Skin epidermis (tissue), 12 donors: ENCODE data around the gene KRTAP4-3.
"Not testable (repeated sequence)": the region's sequence is repeated elsewhere in the genome, so short reads cannot be mapped to it uniquely, and the experiment has no call there.

Source experiments
- H3K27ac ChIP-seq, 21 experiments: fragments of 200-600 bp; sonication (generic) in 11 of 21; one replicate each; pipeline ENCODE4 v1.5.0; 2020; ENCODE audit warnings: mild to moderate bottlenecking in 3 of 21, inconsistent platforms in 2 of 21, moderate library complexity in 2 of 21
- H3K4me3 ChIP-seq, 7 experiments: fragments of 200-600 bp; sonication (generic) in 2 of 7; one replicate each; pipeline ENCODE4 v1.5.0; 2020; ENCODE audit warnings: inconsistent platforms in 2 of 7, mild to moderate bottlenecking in 2 of 7, moderate library complexity in 1 of 7

KRTAP4-3 gene

DNA sequence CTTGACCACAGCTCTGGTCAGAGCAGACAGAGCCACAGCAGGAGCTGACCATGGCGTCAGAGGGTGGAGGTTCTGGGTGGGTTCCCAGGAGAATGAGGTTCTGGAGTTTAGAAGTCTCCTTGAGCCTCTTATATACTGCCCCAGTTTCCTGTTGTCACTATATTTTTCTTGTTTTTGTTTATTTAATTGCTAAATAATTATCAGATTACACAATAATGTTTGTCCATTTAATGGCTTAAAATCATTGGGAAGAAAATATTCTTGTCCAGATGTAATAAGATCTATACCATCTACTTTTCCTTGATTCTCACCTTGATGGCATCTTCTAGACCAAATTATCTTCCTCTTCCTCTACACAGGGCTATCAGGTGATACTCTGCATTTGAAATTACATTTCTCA, at the start of gene KRTAP4-3:
Gene KRTAP4-3 (minus strand): TSS at position 101 of the 400 bp plus-strand sequence. CDS start 49 bp downstream, at position 52.
- Histone ChIP-seq H3K27ac (no peak within 1 kb of the TSS), H3K4me3 (no peak within 1 kb of the TSS)

GRCh38 chr17:41215681-41216080, 47.7 kb upstream of the KRTAP4-3 start:
- Histone ChIP-seq H3K27ac (no peak overlapping the region), H3K4me3 (no peak overlapping the region)

GRCh38 chr17:41212524-41213169, 44.6 kb upstream of the KRTAP4-3 start:
- Histone ChIP-seq H3K4me3 (no peak overlapping the region), H3K27ac (no peak overlapping the region)

- no peak overlapping the region for H3K4me3 ChIP-seq
- H3K27ac ChIP-seq, result no peak overlapping the region
Measured at GRCh38 chr17:41211845-41212466, 43.9 kb upstream of the KRTAP4-3 start.

DNA sequence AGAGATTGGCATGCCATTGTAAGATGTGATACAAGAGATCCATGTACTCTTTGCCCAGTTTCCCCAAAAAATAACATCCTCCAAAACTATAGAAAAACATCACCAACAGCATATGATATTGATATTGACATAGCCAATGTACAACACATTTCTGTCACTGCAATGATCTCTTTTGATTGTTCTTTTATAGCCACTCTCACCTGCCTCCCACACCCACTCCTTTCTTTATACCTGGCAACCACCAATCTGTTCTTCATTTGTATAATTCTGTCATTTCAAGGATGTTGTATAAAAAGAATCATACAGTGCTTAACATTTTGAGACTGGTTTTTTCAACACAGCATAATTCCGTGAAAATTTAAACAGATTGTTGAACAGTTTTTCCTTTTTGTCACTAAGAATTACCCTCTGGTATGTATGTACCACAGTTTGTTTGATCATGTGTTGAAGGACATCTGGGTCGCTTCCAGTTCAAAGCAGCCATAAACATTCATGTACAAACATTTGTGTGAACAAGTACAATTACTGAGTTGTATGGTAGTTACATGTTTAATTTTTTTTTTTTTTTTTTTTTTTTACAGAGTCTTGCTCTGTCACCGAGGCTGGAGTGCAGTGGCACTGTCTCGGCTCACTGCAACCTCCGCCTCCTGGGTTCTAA, 31.5 kb upstream of the KRTAP4-3 start:
- no peak overlapping the region for H3K4me3 ChIP-seq
- no peak overlapping the region for H3K27ac ChIP-seq

DNA sequence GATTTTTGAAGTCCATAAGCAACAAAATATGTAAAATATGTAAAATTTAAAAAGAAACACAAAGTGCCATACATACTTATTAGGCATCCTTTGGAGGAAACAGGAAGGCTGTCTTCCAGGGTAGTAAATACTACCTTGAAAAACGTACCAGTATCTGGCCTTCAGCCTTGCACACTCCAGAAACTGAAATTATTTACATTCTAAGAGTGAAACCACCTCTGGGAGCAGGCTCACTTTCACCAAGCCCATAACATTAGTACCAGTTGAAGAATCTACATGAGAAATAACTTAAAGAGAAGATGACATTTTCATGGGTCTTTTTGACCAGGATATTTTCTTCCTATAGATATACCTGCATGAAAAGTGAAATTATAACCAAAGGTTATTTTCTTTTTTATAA, 28.0 kb upstream of the KRTAP4-3 start:
- Histone ChIP-seq H3K4me3 (no peak overlapping the region), H3K27ac (no peak overlapping the region)

DNA sequence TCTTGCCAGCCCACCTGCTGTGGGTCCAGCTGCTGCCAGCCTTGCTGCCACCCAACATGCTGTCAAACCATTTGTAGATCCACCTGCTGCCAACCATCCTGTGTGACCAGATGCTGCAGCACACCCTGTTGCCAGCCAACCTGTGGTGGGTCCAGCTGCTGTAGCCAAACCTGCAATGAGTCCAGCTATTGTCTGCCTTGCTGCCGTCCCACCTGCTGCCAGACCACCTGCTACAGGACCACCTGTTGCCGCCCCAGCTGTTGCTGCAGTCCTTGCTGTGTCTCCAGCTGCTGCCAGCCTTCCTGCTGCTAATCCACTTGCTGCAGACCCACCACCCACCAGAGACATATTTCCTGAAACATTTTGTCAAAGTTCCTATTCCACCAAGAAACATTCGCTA, 22.3 kb upstream of the KRTAP4-3 start:
- Histone ChIP-seq H3K4me3 (no peak overlapping the region), H3K27ac (no peak overlapping the region)

GRCh38 chr17:41189837-41190318, 21.9 kb upstream of the KRTAP4-3 start, which contains the start of gene KRTAP9-1:
KRTAP9-1 (plus strand) TSS chr17:41189887; CDS start chr17:41189887, 0 bp downstream.
- H3K4me3 ChIP-seq, H3K27ac ChIP-seq: not testable (repeated sequence)

DNA sequence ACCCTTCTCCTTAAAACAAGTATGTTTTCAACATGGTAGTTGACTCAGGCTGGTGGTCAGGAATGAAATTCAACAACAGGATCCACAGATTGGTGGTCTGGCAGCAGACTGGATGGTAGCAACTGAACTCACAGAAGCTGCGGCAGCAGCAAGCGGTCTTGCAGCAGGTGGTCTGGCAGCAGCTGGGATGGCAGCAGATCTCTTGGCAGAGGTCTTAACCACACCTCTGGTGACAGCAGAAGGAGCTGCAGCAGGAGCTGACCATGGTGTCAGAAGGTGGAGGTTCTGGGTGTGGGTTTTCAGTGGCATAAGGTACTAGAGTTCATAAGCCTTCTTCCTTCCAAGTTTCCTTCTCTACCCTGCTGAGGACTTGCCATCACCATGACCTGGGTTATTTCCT, 18.9 kb upstream of the KRTAP4-3 start:
- Histone ChIP-seq H3K27ac (no peak overlapping the region), H3K4me3 (no peak overlapping the region)

DNA sequence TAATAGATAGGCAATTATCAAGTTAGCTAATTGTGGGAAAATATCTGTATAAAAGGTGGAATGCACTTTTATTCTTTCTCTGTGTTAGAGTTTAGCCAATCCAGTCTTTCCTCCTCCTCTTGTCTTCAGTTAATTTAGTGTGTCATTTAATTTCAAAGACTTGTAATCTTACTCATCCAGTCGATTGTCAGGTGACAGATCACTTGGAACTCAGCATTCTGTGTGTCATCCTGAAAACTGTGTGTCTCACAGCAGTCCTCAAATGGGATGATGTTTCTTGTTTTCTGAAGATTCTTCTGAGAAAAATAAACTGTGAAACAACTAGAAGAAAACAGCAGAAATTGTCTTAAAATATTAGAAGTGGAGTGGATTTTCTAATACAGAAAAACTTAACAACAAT, 17.0 kb upstream of the KRTAP4-3 start:
- Histone ChIP-seq H3K4me3 (no peak overlapping the region), H3K27ac (no peak overlapping the region)

DNA sequence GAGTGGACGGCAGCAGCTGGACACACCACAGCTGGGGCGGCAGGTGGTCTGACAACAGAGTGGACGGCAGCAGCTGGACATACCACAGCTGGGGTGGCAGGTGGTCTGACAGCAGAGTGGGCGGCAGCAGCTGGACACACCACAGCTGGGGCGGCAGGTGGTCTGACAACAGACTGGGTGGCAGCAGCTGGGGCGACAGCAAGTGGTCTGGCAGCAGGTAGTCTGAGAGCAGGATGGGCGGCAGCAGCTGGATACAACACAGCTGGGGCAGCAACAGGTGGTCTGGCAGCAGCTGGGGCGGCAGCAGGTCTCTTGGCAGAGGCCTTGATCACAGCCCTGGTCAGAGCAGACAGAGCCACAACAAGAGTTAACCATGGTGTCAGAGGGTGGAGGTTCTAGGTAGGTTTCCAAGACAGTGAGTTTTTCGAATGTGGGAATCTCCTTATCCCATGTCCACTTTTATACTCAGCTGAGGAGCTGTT, 16.5 kb upstream of the KRTAP4-3 start, which contains the start of gene KRTAP4-1:
Gene KRTAP4-1 (minus strand): TSS at position 432 of the 482 bp plus-strand sequence. CDS start 57 bp downstream, at position 375.
- Histone ChIP-seq H3K4me3 (no peak within 1 kb of the TSS), H3K27ac (no peak within 1 kb of the TSS)

GRCh38 chr17:41178843-41179616, 11.0 kb upstream of the KRTAP4-3 start:
- H3K27ac ChIP-seq, result no peak overlapping the region
- H3K4me3 ChIP-seq, result no peak overlapping the region

DNA sequence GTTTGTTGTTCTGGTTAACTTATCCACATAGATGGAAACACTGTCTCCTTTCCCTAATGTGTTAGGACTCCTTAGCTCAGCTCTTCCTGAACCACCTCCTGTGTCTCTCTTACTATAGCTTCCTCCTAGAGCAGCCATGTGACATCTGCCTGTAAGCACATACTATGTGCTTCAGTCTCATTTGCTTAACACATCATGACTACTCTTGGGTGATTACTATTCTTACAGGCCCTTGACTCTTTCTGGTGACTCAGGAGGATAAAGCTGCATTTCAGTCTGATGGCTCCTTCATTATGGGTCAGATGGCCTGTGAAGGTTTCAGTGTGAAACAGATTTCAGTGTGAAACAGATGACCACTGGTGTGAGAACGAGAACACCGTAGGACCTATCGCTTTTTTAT, 10.3 kb upstream of the KRTAP4-3 start:
- Histone ChIP-seq H3K27ac (no peak overlapping the region), H3K4me3 (no peak overlapping the region)

DNA sequence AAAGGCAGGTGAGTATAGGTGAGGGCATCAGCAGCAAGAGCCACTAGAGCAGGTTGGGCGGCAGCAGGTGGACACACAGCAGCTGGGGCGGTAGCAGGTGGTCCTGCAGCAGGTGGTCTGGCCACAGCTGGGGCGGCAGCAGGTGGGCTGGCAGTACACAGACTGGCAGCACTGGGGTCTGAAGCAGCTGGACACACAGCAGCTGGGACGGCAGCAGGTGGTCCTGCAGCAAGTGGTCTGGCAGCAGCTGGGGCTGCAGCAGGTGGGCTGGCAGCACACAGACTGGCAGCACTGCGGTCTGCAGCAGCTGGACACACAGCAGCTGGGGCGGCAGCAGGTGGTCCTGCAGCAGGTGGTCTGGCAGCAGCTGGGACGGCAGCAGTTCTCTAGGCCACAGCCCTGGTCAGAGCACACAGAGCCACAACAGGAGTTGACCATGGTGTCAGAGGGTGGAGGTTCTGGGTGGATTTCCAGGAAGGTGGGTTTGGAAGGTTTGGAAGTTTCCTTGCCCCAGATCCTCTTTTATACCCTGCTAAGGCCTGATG, 9.8 kb upstream of the KRTAP4-3 start, which contains the start of gene KRTAP4-2:
Gene KRTAP4-2 (minus strand): TSS at position 495 of the 545 bp plus-strand sequence. CDS start 57 bp downstream, at position 438.
- no peak within 1 kb of the TSS for H3K4me3 ChIP-seq
- no peak within 1 kb of the TSS for H3K27ac ChIP-seq

- Histone ChIP-seq H3K4me3 (no peak overlapping the region), H3K27ac (no peak overlapping the region)
Measured at GRCh38 chr17:41176744-41177387, 8.8 kb upstream of the KRTAP4-3 start.

DNA sequence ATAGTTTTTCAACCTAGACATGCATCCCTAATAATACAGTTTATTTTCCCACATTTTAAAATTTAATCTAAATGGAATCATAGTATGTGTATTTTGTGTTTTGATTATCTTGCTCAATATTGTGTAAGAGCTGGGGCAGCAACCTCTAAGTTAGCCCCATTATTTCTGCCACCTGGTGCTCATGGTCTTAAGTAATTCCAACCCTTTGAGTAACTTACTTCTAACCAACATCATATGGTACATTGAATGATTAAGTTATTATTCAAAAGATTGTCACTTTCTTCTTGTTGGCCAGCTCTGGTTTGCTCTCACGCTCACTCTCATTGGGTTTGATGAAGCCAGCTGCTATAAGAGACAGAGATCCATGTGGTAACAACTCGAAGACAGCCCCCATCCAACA, 3.9 kb upstream of the KRTAP4-3 start:
- no peak overlapping the region for H3K4me3 ChIP-seq
- H3K27ac ChIP-seq, result no peak overlapping the region

- no peak overlapping the region for H3K27ac ChIP-seq
- H3K4me3 ChIP-seq, result no peak overlapping the region
Measured at GRCh38 chr17:41167561-41167960, 460 bp downstream of the KRTAP4-3 start.

GRCh38 chr17:41163828-41164227, 4.2 kb downstream of the KRTAP4-3 start:
- H3K27ac ChIP-seq, result no peak overlapping the region
- H3K4me3 ChIP-seq, result no peak overlapping the region

- Histone ChIP-seq H3K27ac (no peak within 1 kb of the TSS), H3K4me3 (no peak within 1 kb of the TSS)
Measured at GRCh38 chr17:41160648-41161047, 7.4 kb downstream of the KRTAP4-3 start, which contains the start of gene KRTAP4-4. KRTAP4-4 (minus strand) TSS chr17:41160748; CDS start chr17:41160691, 57 bp downstream.
